MM.1S (cell line): ENCODE measurements around the gene CDC25B.

Source experiments
- DNase-seq: peaks from one replicate; pipeline ENCODE4 v3.0.0-alpha.2; 2015
- H2AFZ ChIP-seq: fragments of 300-600 bp; sonication (generic); 2 replicates; pipeline ENCODE4 v1.6.0; 2016; ENCODE audit warnings: antibody characterized with exemption, low read length
- H3F3A ChIP-seq: fragments of 300-600 bp; sonication (generic); 2 replicates; pipeline ENCODE4 v1.6.1; 2016; ENCODE audit warnings: mild to moderate bottlenecking, antibody characterized with exemption, low read length, moderate library complexity, mixed read lengths; ENCODE audit not compliant: insufficient read depth
- H3K27ac ChIP-seq: fragments of 300-600 bp; sonication (generic); 2 replicates; pipeline ENCODE4 v1.5.1; 2016; ENCODE audit warnings: mild to moderate bottlenecking, low read length
- H3K27me3 ChIP-seq: fragments of 300-600 bp; sonication (generic); replicated peaks from 2 replicates; pipeline ENCODE4 v1.6.0; 2016; ENCODE audit warnings: low read length; ENCODE audit not compliant: insufficient read depth
- H3K36me3 ChIP-seq: fragments of 300-600 bp; sonication (generic); replicated peaks from 2 replicates; pipeline ENCODE4 v1.6.1; 2016; ENCODE audit warnings: mild to moderate bottlenecking, low read length, mixed read lengths; ENCODE audit not compliant: insufficient read depth
- H3K4me1 ChIP-seq: fragments of 300-600 bp; sonication (generic); 2 replicates; pipeline ENCODE4 v1.6.1; 2016; ENCODE audit warnings: low read length, mixed read lengths
- H3K4me2 ChIP-seq: fragments of 300-600 bp; sonication (generic); 2 replicates; pipeline ENCODE4 v1.6.0; 2016; ENCODE audit warnings: low read depth, low read length
- H3K4me3 ChIP-seq: fragments of 300-600 bp; sonication (generic); 2 replicates; pipeline ENCODE4 v1.5.1; 2016; ENCODE audit warnings: low read length, mixed read lengths
- H3K79me2 ChIP-seq: fragments of 300-600 bp; sonication (generic); 2 replicates; pipeline ENCODE4 v1.6.1; 2016; ENCODE audit warnings: mixed run types, low read length, mixed read lengths
- H3K9ac ChIP-seq: fragments of 300-600 bp; sonication (generic); 2 replicates; pipeline ENCODE4 v1.6.1; 2016; ENCODE audit warnings: low read length, mixed read lengths
- H3K9me2 ChIP-seq: fragments of 300-600 bp; sonication (generic); replicated peaks from 2 replicates; pipeline ENCODE4 v1.6.1; 2016; ENCODE audit warnings: mild to moderate bottlenecking, low read length, mixed read lengths; ENCODE audit not compliant: insufficient read depth
- H3K9me3 ChIP-seq: fragments of 300-600 bp; sonication (generic); replicated peaks from 2 replicates; pipeline ENCODE4 v1.6.1; 2016; ENCODE audit warnings: mild to moderate bottlenecking, low read length, mixed read lengths; ENCODE audit not compliant: insufficient read depth
- H4K20me1 ChIP-seq: fragments of 300-600 bp; sonication (generic); 2 replicates; pipeline ENCODE4 v1.6.1; 2016; ENCODE audit warnings: mild to moderate bottlenecking, low read length, moderate library complexity, mixed read lengths; ENCODE audit not compliant: insufficient read depth
- CTCF ChIP-seq: fragments of 300-600 bp; sonication (generic); IDR thresholded peaks from 2 replicates; pipeline ENCODE4 v1.5.1; 2016; ENCODE audit warnings: antibody characterized with exemption, low read length, mixed read lengths
- EZH2 ChIP-seq: fragments of 300-600 bp; sonication (generic); optimal IDR thresholded peaks from 2 replicates; pipeline ENCODE3; 2017; ENCODE audit warnings: low read depth, mild to moderate bottlenecking, antibody characterized with exemption, low read length, mixed read lengths
- EZH2phosphoT487 ChIP-seq: fragments of 300-600 bp; sonication (generic); IDR thresholded peaks from 2 replicates; pipeline ENCODE4 v1.6.1; 2018; ENCODE audit warnings: antibody characterized with exemption, low read length

The CDC25B gene

GRCh38 chr20:3802524-3803239, 6.6 kb downstream of the CDC25B start:
- Histone ChIP-seq H3K9me2 (no peaks in the 10 kb centered on the region), H3K9me3 (no peaks in the 10 kb centered on the region), H3K79me2 (peaks cover 36% of the 10 kb centered on the region), H3F3A (peaks cover 11% of the 10 kb centered on the region), H4K20me1 (no peaks in the 10 kb centered on the region), H3K4me3 (no peak overlapping the region), H3K4me2 (no peak overlapping the region), H3K27ac (no peak overlapping the region), H3K36me3 (peaks cover 3% of the 10 kb centered on the region), H2AFZ (no peak overlapping the region), H3K9ac (no peak overlapping the region), H3K4me1 (peaks cover 23% of the 10 kb centered on the region), H3K27me3 (no peaks in the 10 kb centered on the region)
- DNase-seq: no peak
- TF ChIP-seq CTCF: no peak
- TF ChIP-seq EZH2: no peak
- TF ChIP-seq EZH2phosphoT487: no peak

GRCh38 chr20:3803289-3803688, 7.2 kb downstream of the CDC25B start:
- H3K36me3 ChIP-seq: peaks cover 3% of the 10 kb centered on the region
- H3K4me2 ChIP-seq: no peak overlapping the region
- H3K27me3 ChIP-seq: no peaks in the 10 kb centered on the region
- no peak for DNase-seq
- H3F3A ChIP-seq: peaks cover 5% of the 10 kb centered on the region
- peaks cover 34% of the 10 kb centered on the region for H3K79me2 ChIP-seq
- no peak overlapping the region for H3K4me3 ChIP-seq
- no peak overlapping the region for H3K27ac ChIP-seq
- H3K9ac ChIP-seq: no peak overlapping the region
- H3K9me3 ChIP-seq: no peaks in the 10 kb centered on the region
- H3K9me2 ChIP-seq: no peaks in the 10 kb centered on the region
- H4K20me1 ChIP-seq: no peaks in the 10 kb centered on the region
- no peak for TF ChIP-seq CTCF
- H3K4me1 ChIP-seq: peaks cover 22% of the 10 kb centered on the region
- H2AFZ ChIP-seq: no peak overlapping the region

- peaks cover 3% of the 10 kb centered on the region for H3K36me3 ChIP-seq
- DNase-seq: no peak
- no peaks in the 10 kb centered on the region for H3K9me3 ChIP-seq
- H3K4me2 ChIP-seq: no peak overlapping the region
- no peaks in the 10 kb centered on the region; the same call in 1 of the 2 replicates for H3F3A ChIP-seq
- peaks cover 16% of the 10 kb centered on the region for H3K4me1 ChIP-seq
- TF ChIP-seq EZH2phosphoT487 (no peak), EZH2 (no peak), CTCF (no peak)
- H3K27me3 ChIP-seq: no peaks in the 10 kb centered on the region
- H3K4me3 ChIP-seq: no peak overlapping the region
- H2AFZ ChIP-seq: no peak overlapping the region
- H3K9ac ChIP-seq: no peak overlapping the region
- H3K9me2 ChIP-seq: no peaks in the 10 kb centered on the region
- no peaks in the 10 kb centered on the region for H4K20me1 ChIP-seq
- H3K27ac ChIP-seq: no peak overlapping the region
- peaks cover 29% of the 10 kb centered on the region for H3K79me2 ChIP-seq
Observed at GRCh38 chr20:3803854-3804253, 7.7 kb downstream of the CDC25B start.
